Neural progenitor cell (in vitro differentiated cells): Measurements from ENCODE around the gene GREM2.

Experiments used
- CTCF ChIP-seq: fragments of 200-600 bp; sonication (generic); IDR thresholded peaks from 2 replicates; pipeline ENCODE4 v1.5.1; 2017; ENCODE audit warnings: antibody characterized with exemption, mild to moderate bottlenecking
- EZH2 ChIP-seq: fragments of 200-600 bp; sonication (generic); IDR thresholded peaks from 2 replicates; pipeline ENCODE4 v1.6.1; 2017; ENCODE audit warnings: antibody characterized with exemption, mild to moderate bottlenecking, moderate library complexity
- EZH2phosphoT487 ChIP-seq: fragments of 200-600 bp; sonication (generic); IDR thresholded peaks from 2 replicates; pipeline ENCODE4 v1.6.1; 2017; ENCODE audit warnings: antibody characterized with exemption

DNA sequence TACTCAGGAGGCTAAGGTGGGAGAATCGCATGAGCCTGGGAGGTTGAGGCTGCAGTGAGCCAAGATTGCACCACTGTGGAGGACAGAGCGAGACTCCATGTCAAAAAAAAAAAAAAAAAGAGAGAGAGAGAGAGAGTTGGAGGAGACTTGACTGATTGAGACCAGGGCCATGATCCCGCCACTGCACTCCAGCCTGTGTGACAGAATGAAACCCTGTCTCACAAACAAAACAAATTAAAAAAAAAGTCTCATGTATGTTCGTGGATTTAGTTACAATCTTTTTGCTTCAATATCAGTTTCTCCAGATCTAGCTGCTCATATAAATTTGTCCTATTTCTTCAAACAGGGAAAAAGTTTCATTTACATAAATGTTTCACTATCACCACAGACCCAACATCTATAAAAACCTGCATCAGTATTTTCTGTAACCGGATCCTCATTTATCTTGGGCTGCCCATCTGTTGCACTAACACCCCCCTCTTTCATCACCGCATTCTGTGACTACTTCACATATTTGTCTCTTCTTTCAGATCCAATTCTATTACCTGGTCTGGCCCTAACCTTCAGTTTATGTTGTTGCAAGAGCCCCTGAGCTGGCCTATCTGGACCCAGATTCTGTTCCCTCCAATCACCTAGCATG, 127.0 kb downstream of the GREM2 start:
- TF ChIP-seq CTCF = no peak
- no peak for TF ChIP-seq EZH2phosphoT487
- no peak for TF ChIP-seq EZH2
